ENCODE measurements around the gene PRR5. TPM values are rescaled to one million over a fixed set of nuclear protein-coding genes. Genes with fewer than 3 reads are reported as not detected.

PRR5 gene
- total RNA-seq, 1 experiment from 2014 or later = 26.9 TPM

GRCh38 chr22:44680058-44680457, 21.9 kb upstream of the PRR5 start:
- intact Hi-C loops (cut with micrococcal nuclease) = no loop called here
- RAD21 ChIA-PET (ENCODE audit: low non-redundant PET in 1 of 2, low total read pairs in 2 of 2, uncharacterized antibody in 2 of 2, unreplicated experiment in 2 of 2) = no interaction called here

More at GRCh38 chr22:44680058-44680457, 21.9 kb upstream of the PRR5 start:
- no peaks in the 10 kb centered on the region for H3K9me2 ChIP-seq (ENCODE audit: insufficient read depth)
- no peak overlapping the region for H3K4me3 ChIP-seq (replicated peaks in 1 of 2; ENCODE audit: low read depth in 1 of 2, low read length in 2 of 2)
- ChIA-PET POLR2A (no interaction called here), CTCF (no interaction called here)
- no peaks in the 10 kb centered on the region for H4K20me1 ChIP-seq (ENCODE audit: insufficient read depth)
- no TSS peak for BruUV-seq (replicated peaks)
- no peak for TF ChIP-seq CEBPB (IDR thresholded peaks at IDR 0.05; ENCODE audit: low read depth)
- no peak for TF ChIP-seq TCF7L2 (IDR thresholded peaks at IDR 0.05; ENCODE audit: borderline replicate concordance, extremely low read depth, insufficient read depth, insufficient read length)
- TF ChIP-seq MAX (IDR thresholded peaks at IDR 0.05) = no peak
- TF ChIP-seq EGR1 (IDR thresholded peaks at IDR 0.05; ENCODE audit: low read depth) = no peak
- TF ChIP-seq EZH2phosphoT487 (IDR thresholded peaks at IDR 0.05; ENCODE audit: borderline replicate concordance) = no peak
- TF ChIP-seq POLR2A (IDR thresholded peaks at IDR 0.05; ENCODE audit: borderline replicate concordance, extremely low read depth, insufficient read depth, insufficient read length) = no peak
- TF ChIP-seq CBX3 (IDR thresholded peaks at IDR 0.05; ENCODE audit: low read depth) = no peak
- TF ChIP-seq RAD21 (IDR thresholded peaks at IDR 0.05; ENCODE audit: low read depth) = no peak
- no peak for TF ChIP-seq ZBTB33 (IDR thresholded peaks at IDR 0.05; ENCODE audit: extremely low read depth, insufficient replicate concordance, low read length)
- no peak for TF ChIP-seq POLR2AphosphoS5 (IDR thresholded peaks at IDR 0.05; ENCODE audit: low read depth, low read length)
- TF ChIP-seq ATF3 (IDR thresholded peaks at IDR 0.05) = no peak
- no peak for TF ChIP-seq SP1 (IDR thresholded peaks at IDR 0.05; ENCODE audit: low read depth)
- no peak for TF ChIP-seq JUND (IDR thresholded peaks at IDR 0.05)
- TF ChIP-seq FOSL1 (IDR thresholded peaks at IDR 0.05; ENCODE audit: low read depth) = no peak
- no peak for TF ChIP-seq CTCF (IDR thresholded peaks at IDR 0.05 in 2 of 3, conservative IDR thresholded peaks at IDR 0.05 in 1 of 3; ENCODE audit: borderline replicate concordance in 1 of 3, insufficient read depth in 1 of 3, low read depth in 2 of 3, low read length in 2 of 3)
- no peak for TF ChIP-seq SIN3A (IDR thresholded peaks at IDR 0.05; ENCODE audit: low read depth)
- TF ChIP-seq REST (IDR thresholded peaks at IDR 0.05; ENCODE audit: low read depth) = no peak
- H3K79me2 ChIP-seq (ENCODE audit: insufficient read depth, low read length) = no peaks in the 10 kb centered on the region
- no peak for ATAC-seq
- no peak for DNase-seq (ENCODE audit: low read depth, low spot score)
- H3K27ac ChIP-seq (ENCODE audit: low read depth, low read length) = no peak overlapping the region
- H3K27me3 ChIP-seq (ENCODE audit: insufficient read depth, low read length) = no peaks in the 10 kb centered on the region
- peaks cover 12 to 24% of the 10 kb centered on the region in 2 experiments for H3K4me1 ChIP-seq (ENCODE audit: control insufficient read depth in 1 of 2, insufficient read depth in 2 of 2, low read length in 2 of 2)
- H3K36me3 ChIP-seq (ENCODE audit: control insufficient read depth in 1 of 2, insufficient read depth in 2 of 2, low read length in 2 of 2) = no peaks in the 10 kb centered on the region
- H2AFZ ChIP-seq (ENCODE audit: low read depth, low read length, poor library complexity, severe bottlenecking) = no peak overlapping the region
- no peak overlapping the region for H3K4me2 ChIP-seq (ENCODE audit: low read length)
- no peak overlapping the region for H3K9ac ChIP-seq (ENCODE audit: low read length)
- H3K9me3 ChIP-seq (ENCODE audit: control insufficient read depth in 1 of 2, insufficient read depth in 1 of 2, low read depth in 1 of 2, low read length in 2 of 2) = no peaks in the 10 kb centered on the region
